GM12875 (cell line): ENCODE data around the gene KNSTRN.

Source experiments
- H3K4me3 ChIP-seq: one replicate; pipeline ENCODE4 v1.5.1; 2011; ENCODE audit warnings: low read depth, low read length, control low read depth
- CTCF ChIP-seq: IDR thresholded peaks from 2 replicates; pipeline ENCODE4 v1.5.1; 2011; ENCODE audit warnings: low read depth, mild to moderate bottlenecking, control low read depth, inconsistent platforms, low read length, moderate library complexity, borderline replicate concordance; ENCODE audit not compliant: insufficient read depth

Gene KNSTRN, protein sequence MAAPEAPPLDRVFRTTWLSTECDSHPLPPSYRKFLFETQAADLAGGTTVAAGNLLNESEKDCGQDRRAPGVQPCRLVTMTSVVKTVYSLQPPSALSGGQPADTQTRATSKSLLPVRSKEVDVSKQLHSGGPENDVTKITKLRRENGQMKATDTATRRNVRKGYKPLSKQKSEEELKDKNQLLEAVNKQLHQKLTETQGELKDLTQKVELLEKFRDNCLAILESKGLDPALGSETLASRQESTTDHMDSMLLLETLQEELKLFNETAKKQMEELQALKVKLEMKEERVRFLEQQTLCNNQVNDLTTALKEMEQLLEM

GRCh38 chr15:40382580-40383456 lies at the start of gene KNSTRN:
Gene KNSTRN, plus strand, starts transcription at chr15:40382721. Its CDS starts 115 bp downstream, at chr15:40382836.
- no peak for TF ChIP-seq CTCF
- peak within 1 kb of the TSS; percentile 83 for H3K4me3 ChIP-seq

DNA sequence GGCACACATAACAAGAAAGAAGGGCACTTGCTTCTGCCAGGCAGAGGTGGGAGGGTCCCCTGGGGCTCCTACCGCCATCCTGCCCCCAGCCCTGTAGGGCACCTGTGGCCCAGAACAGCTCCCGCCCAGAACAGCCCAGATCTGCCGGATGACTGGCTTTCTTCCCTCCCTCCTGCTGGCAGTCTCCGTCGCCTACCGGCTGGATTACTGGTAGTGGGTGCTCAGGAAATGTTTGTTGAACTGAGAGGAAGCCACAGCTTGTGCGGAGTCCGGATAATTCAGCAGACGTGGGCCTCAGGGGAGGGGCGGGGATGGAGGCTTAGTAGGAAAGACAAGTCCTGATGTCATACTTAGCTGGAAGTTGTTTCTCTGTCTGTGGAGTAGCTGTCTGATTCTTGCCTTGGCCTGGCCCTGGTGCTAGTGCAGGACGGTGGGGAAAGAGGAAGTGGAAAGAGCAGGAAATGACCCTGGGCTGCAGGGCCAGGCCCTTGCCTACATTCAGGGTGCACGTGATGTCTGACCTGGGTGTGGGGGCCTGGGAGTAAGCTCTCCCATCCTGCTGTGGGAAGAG lies 48.5 kb upstream of the KNSTRN start:
- H3K4me3 ChIP-seq, result no peak overlapping the region
- no peak for TF ChIP-seq CTCF

GRCh38 chr15:40334541-40334940 lies 48.0 kb upstream of the KNSTRN start:
- no peak for TF ChIP-seq CTCF
- no peak overlapping the region for H3K4me3 ChIP-seq

DNA sequence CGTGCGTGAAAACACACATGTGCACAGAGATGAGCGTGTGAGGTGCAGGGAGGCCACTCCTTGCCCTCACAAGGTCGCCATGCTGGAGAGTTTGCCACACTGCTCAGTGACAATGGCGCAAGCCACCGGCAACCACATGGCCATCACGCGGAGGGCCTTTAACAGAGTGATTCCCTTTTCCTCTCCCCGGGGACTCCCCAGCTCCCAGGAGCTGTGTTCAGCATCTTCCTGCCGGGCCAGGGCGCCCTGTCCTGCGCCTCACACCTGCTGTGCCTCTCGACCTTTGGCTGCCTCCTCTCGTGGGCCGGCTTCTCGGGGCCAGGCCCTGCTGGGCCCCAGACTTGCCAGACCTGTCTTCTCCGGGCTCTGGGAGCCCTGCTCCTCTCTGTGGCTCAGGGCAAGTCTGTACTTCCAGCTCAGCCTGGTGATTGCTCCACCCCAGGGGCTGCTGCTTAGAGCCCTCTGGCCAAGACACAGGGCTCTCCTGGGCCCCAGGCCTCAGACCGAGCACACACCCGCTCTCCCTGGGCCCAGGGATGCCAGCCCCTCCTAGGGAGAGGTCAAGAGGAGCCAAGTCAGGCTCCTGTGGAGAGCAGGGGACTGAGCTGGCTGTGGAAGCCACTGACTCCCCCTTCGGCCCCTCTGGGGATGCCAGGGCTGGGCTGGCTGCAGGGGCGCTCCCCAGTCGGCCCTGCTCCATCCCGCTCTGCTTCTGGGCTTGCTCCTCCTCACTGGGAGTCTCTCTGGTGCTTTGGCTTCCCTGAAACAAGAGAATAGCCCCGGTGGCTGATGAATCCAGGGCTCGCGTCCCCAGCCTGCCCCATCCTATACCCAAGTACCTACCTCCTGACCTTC lies 47.4 kb upstream of the KNSTRN start:
- TF ChIP-seq CTCF, result no peak
- H3K4me3 ChIP-seq, result no peak overlapping the region

GRCh38 chr15:40335938-40336743 lies 46.4 kb upstream of the KNSTRN start:
- TF ChIP-seq CTCF, result no peak
- H3K4me3 ChIP-seq, result no peak overlapping the region

- no peak overlapping the region for H3K4me3 ChIP-seq
- TF ChIP-seq CTCF, result peak; percentile 60
Measured at GRCh38 chr15:40336744-40337122, 45.8 kb upstream of the KNSTRN start.
